HepG2 (cell line): ENCODE measurements around the gene SENP6. TPM values are rescaled to one million over a fixed set of nuclear protein-coding genes. Genes with fewer than 3 reads are reported as not detected.

Source experiments
- ATAC-seq: fragments of 200-7000 bp; cut with Tn5 transposase; 3 replicates; pipeline ENCODE4 v1.9.1; 2020; ENCODE audit warnings: mild to moderate bottlenecking, moderate library complexity
- BruUV-seq: library from RNA; stranded (reverse); fragments of 400-500 nt; replicated peaks from 2 replicates; lab custom pipeline; 2021; lab: Mats Ljungman, UMichigan
- CTCF ChIA-PET: fragments of 300-600 bp; formaldehyde crosslinking; extraction: SDS; loops from one replicate; lab custom pipeline; 2021; ENCODE audit warnings: low total read pairs, inconsistent platforms, low intra/inter-chr PET ratio; lab: Yijun Ruan, JAX
- POLR2A ChIA-PET: fragments of 350-600 bp; sonication (Branson Sonifier 250); formaldehyde crosslinking; loops from one replicate; lab custom pipeline; 2020; ENCODE audit warnings: antibody characterized with exemption, inconsistent platforms; lab: Yijun Ruan, JAX
- DNase-seq: peaks from one replicate; pipeline ENCODE4 v3.0.0-alpha.2; 2015; ENCODE audit warnings: low spot score
- FAIRE-seq: peaks from 3 replicates; lab custom pipeline; 2011; peaks lifted over from hg19 to GRCh38; lab: Jason Lieb, UNC
- H2AFZ ChIP-seq: one replicate; pipeline ENCODE4 v1.6.1; 2011; ENCODE audit warnings: low read length, inconsistent platforms
- H3K27ac ChIP-seq: fragments of 300-600 bp; 3 replicates; pipeline ENCODE4 v1.8.0; 2011; ENCODE audit warnings: mixed run types, mild to moderate bottlenecking, mixed read lengths, low read length, inconsistent platforms; ENCODE audit not compliant: insufficient read depth; ENCODE audit errors: extremely low read length
- H3K27me3 ChIP-seq, 2 experiments: fragments of 200-600 bp in 1 of 2; 2 replicates in 1 of 2; 3 replicates in 1 of 2; pipeline versions ENCODE4 v1.6.0 to v1.8.0; 2011; ENCODE audit warnings: low read length in 2 of 2, mild to moderate bottlenecking in 2 of 2, moderate library complexity in 2 of 2, inconsistent platforms in 1 of 2; ENCODE audit not compliant: insufficient read depth in 2 of 2, control insufficient read depth in 1 of 2
- H3K36me3 ChIP-seq, 2 experiments: fragments of 200-600 bp in 1 of 2; replicated peaks in 1 of 2; 2 replicates in 1 of 2; 3 replicates in 1 of 2; pipeline versions ENCODE4 v1.5.1 to v1.8.0; 2011; ENCODE audit warnings: low read length in 2 of 2, inconsistent platforms in 1 of 2; ENCODE audit not compliant: insufficient read depth in 2 of 2, control insufficient read depth in 1 of 2
- H3K4me1 ChIP-seq: 2 replicates; pipeline ENCODE4 v1.5.1; 2012; ENCODE audit warnings: low read length, inconsistent platforms; ENCODE audit not compliant: insufficient read depth
- H3K4me2 ChIP-seq: 2 replicates; pipeline ENCODE4 v1.6.0; 2011; ENCODE audit warnings: low read depth, low read length, inconsistent platforms
- H3K4me3 ChIP-seq, 3 experiments: fragments of 200-600 bp in 1 of 3; sonication (generic), shearing (Covaris generic) in 1 of 3; replicated peaks in 1 of 3; 2 replicates each; pipeline ENCODE4 v1.5.1; 2011 to 2016; ENCODE audit warnings: low read length in 3 of 3, inconsistent platforms in 2 of 3, low read depth in 2 of 3, mild to moderate bottlenecking in 2 of 3, control low read depth in 1 of 3, mixed read lengths in 1 of 3; ENCODE audit not compliant: insufficient read depth in 1 of 3
- H3K79me2 ChIP-seq: one replicate; pipeline ENCODE4 v1.6.1; 2011; ENCODE audit warnings: low read length, inconsistent platforms; ENCODE audit not compliant: insufficient read depth
- H3K9ac ChIP-seq: 2 replicates; pipeline ENCODE4 v1.6.0; 2011; ENCODE audit warnings: mild to moderate bottlenecking, low read depth, low read length, inconsistent platforms; ENCODE audit not compliant: insufficient read depth
- H3K9me3 ChIP-seq: 2 replicates; pipeline ENCODE4 v1.5.1; 2012; ENCODE audit warnings: mild to moderate bottlenecking, low read length
- H4K20me1 ChIP-seq: 2 replicates; pipeline ENCODE4 v1.6.0; 2011; ENCODE audit warnings: inconsistent platforms, mild to moderate bottlenecking, low read length, moderate library complexity; ENCODE audit not compliant: insufficient read depth
- MAFF ChIP-seq: IDR thresholded peaks from 2 replicates; pipeline ENCODE4 v1.6.1; 2011; ENCODE audit warnings: low read depth, low read length, improper control_type of control experiment
- MAFG ChIP-seq: sonication (generic); formaldehyde crosslinking; IDR thresholded peaks from 2 replicates; pipeline ENCODE4 v1.5.1; 2020; ENCODE audit warnings: mild to moderate bottlenecking, missing genetic modification reagents
- POLR2AphosphoS2 ChIP-seq: IDR thresholded peaks from 2 replicates; pipeline ENCODE4 v1.6.1; 2011; ENCODE audit warnings: low read depth, low read length, improper control_type of control experiment
- TIGD3 ChIP-seq: sonication (generic); formaldehyde crosslinking; IDR thresholded peaks from 2 replicates; pipeline ENCODE4 v1.5.1; 2020; ENCODE audit warnings: mild to moderate bottlenecking, missing genetic modification reagents, borderline replicate concordance
- TOPORS ChIP-seq: sonication (generic); formaldehyde crosslinking; IDR thresholded peaks from 2 replicates; pipeline ENCODE4 v1.8.0; 2023; ENCODE audit warnings: mild to moderate bottlenecking, missing genetic modification reagents
- TSC22D2 ChIP-seq: sonication (generic); formaldehyde crosslinking; IDR thresholded peaks from 2 replicates; pipeline ENCODE4 v1.5.1; 2020; ENCODE audit warnings: missing genetic modification reagents, mild to moderate bottlenecking, borderline replicate concordance
- ZBTB38 ChIP-seq: sonication (generic); formaldehyde crosslinking; IDR thresholded peaks from 2 replicates; pipeline ENCODE4 v1.5.1; 2020; ENCODE audit warnings: mild to moderate bottlenecking, missing genetic modification reagents
- ZIK1 ChIP-seq: sonication (generic); formaldehyde crosslinking; IDR thresholded peaks from 2 replicates; pipeline ENCODE4 v1.5.0; 2020; ENCODE audit warnings: mild to moderate bottlenecking, low read depth, missing genetic modification reagents, borderline replicate concordance
- ZNF10 ChIP-seq: sonication (generic); formaldehyde crosslinking; IDR thresholded peaks from 2 replicates; pipeline ENCODE4 v1.4.0; 2020; ENCODE audit warnings: mild to moderate bottlenecking, low read depth, missing genetic modification reagents, borderline replicate concordance
- ZNF180 ChIP-seq: sonication (generic); formaldehyde crosslinking; IDR thresholded peaks from 2 replicates; pipeline ENCODE4 v1.4.0; 2020; ENCODE audit warnings: low read depth, missing genetic modification reagents, borderline replicate concordance
- ZNF30 ChIP-seq: sonication (generic); formaldehyde crosslinking; IDR thresholded peaks from 2 replicates; pipeline ENCODE4 v1.5.0; 2020; ENCODE audit warnings: mild to moderate bottlenecking, missing genetic modification reagents
- ZNF331 ChIP-seq: sonication (generic); formaldehyde crosslinking; IDR thresholded peaks from 2 replicates; pipeline ENCODE4 v1.4.0; 2020; ENCODE audit warnings: missing genetic modification reagents
- ZNF383 ChIP-seq: sonication (generic); formaldehyde crosslinking; IDR thresholded peaks from 2 replicates; pipeline ENCODE4 v1.4.0; 2020; ENCODE audit warnings: missing genetic modification reagents, mild to moderate bottlenecking, borderline replicate concordance
- ZNF691 ChIP-seq: sonication (generic); formaldehyde crosslinking; IDR thresholded peaks from 2 replicates; pipeline ENCODE4 v1.4.0; 2020; ENCODE audit warnings: missing genetic modification reagents, low read depth, mild to moderate bottlenecking, borderline replicate concordance
- WGBS: methylation state at CpG from one replicate; pipeline ENCODE4 v1.1.6; 2017; ENCODE audit warnings: low lambda C conversion rate; 5-methylcytosine and 5-hydroxymethylcytosine counted together
- in situ Hi-C: cut with HindIII; loops from 2 replicates; pipeline ENCODE4 v1.10.0; 2017; ENCODE audit warnings: low pct_unique_long_range_greater_than_20kb; ENCODE audit not compliant: extremely low pct_ligation_motif_present
- intact Hi-C: fragments of 100-400 bp; cut with micrococcal nuclease; formaldehyde crosslinking; loops from one replicate; pipeline ENCODE4 v1.10.0; 2022; ENCODE audit not compliant: unreplicated experiment
- polyA plus RNA-seq, 8 experiments: library from polyadenylated mRNA; depleted of rRNA in 3 of 8; stranded (reverse) in 7 of 8; unstranded in 1 of 8; fragments of >200 nt; fragmentation: Illumina TruSeq in 4 of 8; extraction: Trizol in 4 of 8; gene quantifications; 2 replicates each; pipeline versions ENCODE4 v1.2.1 to v1.2.3, GENCODE V29; 2011 to 2016; ENCODE audit warnings: low read depth in 4 of 8, missing spikeins in 1 of 8, mixed read lengths in 1 of 8; ENCODE audit not compliant: insufficient read depth in 1 of 8
- total RNA-seq, 5 experiments: library from RNA; depleted of rRNA; stranded (reverse); fragments of >200 nt; fragmentation: Illumina TruSeq; extraction: Trizol; gene quantifications; 2 replicates each; pipeline ENCODE4 v1.2.3, GENCODE V29; 2016; ENCODE audit warnings: low read depth in 1 of 5

Gene SENP6
- total and polyA plus RNA-seq, 2 of the 13 experiments (the other 11 are each of a cell fraction or from before 2014, with no cell fraction given), result 21.9 to 50.1 TPM

DNA sequence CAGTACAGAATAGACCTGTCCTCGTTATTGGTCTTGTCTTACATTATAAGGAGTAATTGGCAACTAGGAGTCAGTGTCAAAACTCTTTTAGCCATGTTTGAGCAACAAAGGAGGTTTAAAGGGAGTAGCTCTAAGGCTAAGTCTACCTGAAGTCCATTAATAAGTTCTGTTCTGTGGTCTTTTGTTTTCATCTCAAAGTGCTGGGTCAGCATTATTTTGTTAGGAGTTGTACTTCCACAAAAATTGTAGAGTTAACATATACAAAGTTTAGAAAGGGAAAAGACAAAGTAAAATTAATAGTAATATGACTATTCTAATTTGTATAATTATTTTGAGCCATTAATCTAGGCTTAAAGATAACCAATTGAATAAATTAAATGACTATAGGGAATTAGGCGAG lies 12.7 kb upstream of the SENP6 start:
- Histone ChIP-seq H3K9ac (no peak overlapping the region), H3K4me2 (no peak overlapping the region), H3K36me3 (no peaks in the 10 kb centered on the region), H3K9me3 (no peaks in the 10 kb centered on the region), H4K20me1 (no peaks in the 10 kb centered on the region), H3K4me1 (no peaks in the 10 kb centered on the region), H3K27me3 (no peaks in the 10 kb centered on the region), H3K4me3 (no peak overlapping the region), H3K27ac (no peak overlapping the region), H3K79me2 (no peaks in the 10 kb centered on the region), H2AFZ (no peak overlapping the region)
- ChIA-PET POLR2A (no interaction called here), CTCF (no interaction called here)
- no peak for ATAC-seq
- intact Hi-C loops (no loop called here), in situ Hi-C loops (no loop called here)
- FAIRE-seq, result no peak
- no peak for DNase-seq
- 30% methylated on average over 2 of the region's 2 CpGs for WGBS
- no TSS peak for BruUV-seq
- TF ChIP-seq POLR2AphosphoS2 (no peak), TOPORS (no peak), ZNF691 (CRISPR knock-in tag) (no peak), TIGD3 (CRISPR knock-in tag) (no peak), TSC22D2 (CRISPR knock-in tag) (no peak), ZNF383 (CRISPR knock-in tag) (no peak), ZNF30 (CRISPR knock-in tag) (no peak), MAFF (peak; percentile 99), ZNF10 (CRISPR knock-in tag) (no peak), ZIK1 (CRISPR knock-in tag) (no peak), ZBTB38 (CRISPR knock-in tag) (no peak), ZNF180 (no peak), ZNF331 (CRISPR knock-in tag) (no peak), MAFG (CRISPR knock-in tag) (0 out of 2 replicates have a peak, but pooled peaks have one; percentile 55)
